OCI-LY7 (cell line): ENCODE measurements around the gene SPINK5. TPM values are rescaled to one million over a fixed set of nuclear protein-coding genes. Genes with fewer than 3 reads are reported as not detected.

ENCODE experiments used
- BruUV-seq: library from RNA; stranded (reverse); fragments of 400-500 nt; replicated peaks from 2 replicates; lab custom pipeline; 2021; lab: Mats Ljungman, UMichigan
- CTCF ChIA-PET: fragments of 300-600 bp; sonication (Branson Sonifier 250); formaldehyde crosslinking; loops from one replicate; lab custom pipeline; 2022; ENCODE audit warnings: antibody characterized with exemption; ENCODE audit not compliant: unreplicated experiment; lab: Charles Lee
- POLR2A ChIA-PET: fragments of 300-600 bp; sonication (Branson Sonifier 250); formaldehyde crosslinking; loops from one replicate; lab custom pipeline; 2022; ENCODE audit warnings: antibody characterized with exemption; lab: Charles Lee
- DNase-seq: peaks from one replicate; pipeline ENCODE4 v3.0.0-alpha.2; 2015; ENCODE audit warnings: low spot score
- H2AFZ ChIP-seq: fragments of 200-600 bp; sonication (generic), shearing (Covaris generic); 2 replicates; pipeline ENCODE4 v1.6.1; 2014; ENCODE audit warnings: mild to moderate bottlenecking, antibody characterized with exemption, low read length, moderate library complexity
- H3K27ac ChIP-seq: fragments of 200-600 bp; sonication (generic); 2 replicates; pipeline ENCODE4 v1.5.1; 2014; ENCODE audit warnings: mixed run types, low read depth, mild to moderate bottlenecking, moderate library complexity, low read length, inconsistent platforms; ENCODE audit not compliant: poor library complexity, severe bottlenecking
- H3K36me3 ChIP-seq: fragments of 200-600 bp; sonication (generic); 2 replicates; pipeline ENCODE4 v1.6.1; 2014; ENCODE audit warnings: mild to moderate bottlenecking, antibody characterized with exemption, low read length, moderate library complexity, mixed read lengths; ENCODE audit not compliant: insufficient read depth
- H3K4me1 ChIP-seq: fragments of 200-600 bp; sonication (generic); 2 replicates; pipeline ENCODE4 v1.5.1; 2014; ENCODE audit warnings: mild to moderate bottlenecking, low read length; ENCODE audit not compliant: insufficient read depth, poor library complexity, severe bottlenecking
- H3K4me2 ChIP-seq: fragments of 200-600 bp; sonication (generic); 2 replicates; pipeline ENCODE4 v1.6.1; 2014; ENCODE audit warnings: mild to moderate bottlenecking, low read length
- H3K4me3 ChIP-seq: fragments of 200-600 bp; sonication (generic); 2 replicates; pipeline ENCODE4 v1.5.1; 2014; ENCODE audit warnings: mild to moderate bottlenecking, low read depth, low read length; ENCODE audit not compliant: poor library complexity, severe bottlenecking
- H3K79me2 ChIP-seq: fragments of 200-600 bp; sonication (generic); 2 replicates; pipeline ENCODE4 v1.6.1; 2016; ENCODE audit warnings: low read depth, mild to moderate bottlenecking, low read length, moderate library complexity, mixed read lengths; ENCODE audit not compliant: insufficient read depth
- H3K9me2 ChIP-seq: fragments of 200-600 bp; sonication (generic); 2 replicates; pipeline ENCODE4 v1.6.1; 2016; ENCODE audit warnings: mild to moderate bottlenecking, low read length, mixed read lengths; ENCODE audit not compliant: insufficient read depth
- H3K9me3 ChIP-seq: fragments of 200-600 bp; sonication (generic); 2 replicates; pipeline ENCODE4 v1.6.1; 2014; ENCODE audit warnings: mild to moderate bottlenecking, mixed run types, low read length, mixed read lengths
- H4K20me1 ChIP-seq: fragments of 200-600 bp; sonication (generic); 2 replicates; pipeline ENCODE4 v1.6.1; 2014; ENCODE audit warnings: mild to moderate bottlenecking, antibody characterized with exemption, low read length, moderate library complexity, mixed read lengths; ENCODE audit not compliant: insufficient read depth
- EZH2phosphoT487 ChIP-seq: fragments of 200-600 bp; sonication (generic); IDR thresholded peaks from 2 replicates; pipeline ENCODE4 v1.6.1; 2018; ENCODE audit warnings: low read depth, borderline replicate concordance, mild to moderate bottlenecking, mixed run types, antibody characterized with exemption, low read length, moderate library complexity, mixed read lengths
- intact Hi-C: fragments of 100-400 bp; cut with micrococcal nuclease; formaldehyde crosslinking; loops from one replicate; pipeline ENCODE4 v1.10.0; 2022; ENCODE audit not compliant: unreplicated experiment
- total RNA-seq, 2 experiments: library from RNA; depleted of rRNA in 1 of 2; stranded (reverse); fragments of >200 nt in 1 of 2; shearing (Covaris generic) in 1 of 2; gene quantifications; 2 replicates each; pipeline ENCODE4 v1.2.3, GENCODE V29; 2014 to 2022
- TF ChIP-seq, protein P1 (sequence below): fragments of 200-600 bp; sonication (generic); conservative IDR thresholded peaks from 2 replicates; pipeline ENCODE4 v1.5.1; 2014; ENCODE audit warnings: mild to moderate bottlenecking, antibody characterized with exemption, low read length, moderate library complexity, mixed read lengths

SPINK5 gene
- total RNA-seq, 2 experiments from 2014 or later, result not detected

DNA sequence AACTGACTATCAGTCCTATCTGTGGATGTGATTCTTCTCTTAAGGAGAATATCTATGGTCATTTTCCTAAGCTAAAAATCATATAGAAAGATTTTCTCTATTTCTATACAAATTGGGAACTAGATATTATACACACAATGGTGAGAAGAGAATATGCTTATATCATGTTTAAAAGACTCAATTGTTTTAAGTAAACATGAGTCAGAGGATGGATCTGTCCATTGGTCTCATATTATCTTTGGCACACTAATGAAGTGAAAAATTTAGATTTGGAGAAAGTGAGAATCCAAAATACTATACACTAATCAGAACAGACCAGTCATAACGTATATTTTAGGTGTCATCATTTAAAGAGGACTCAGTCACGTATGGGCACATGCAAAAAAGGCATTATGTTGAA, 88.1 kb downstream of the SPINK5 start:
- no peaks in the 10 kb centered on the region for H3K9me3 ChIP-seq
- BruUV-seq, result no TSS peak
- H3K4me1 ChIP-seq, result no peaks in the 10 kb centered on the region
- no peaks in the 10 kb centered on the region for H3K79me2 ChIP-seq
- no peak overlapping the region for H3K27ac ChIP-seq
- TF ChIP-seq, protein P1, sequence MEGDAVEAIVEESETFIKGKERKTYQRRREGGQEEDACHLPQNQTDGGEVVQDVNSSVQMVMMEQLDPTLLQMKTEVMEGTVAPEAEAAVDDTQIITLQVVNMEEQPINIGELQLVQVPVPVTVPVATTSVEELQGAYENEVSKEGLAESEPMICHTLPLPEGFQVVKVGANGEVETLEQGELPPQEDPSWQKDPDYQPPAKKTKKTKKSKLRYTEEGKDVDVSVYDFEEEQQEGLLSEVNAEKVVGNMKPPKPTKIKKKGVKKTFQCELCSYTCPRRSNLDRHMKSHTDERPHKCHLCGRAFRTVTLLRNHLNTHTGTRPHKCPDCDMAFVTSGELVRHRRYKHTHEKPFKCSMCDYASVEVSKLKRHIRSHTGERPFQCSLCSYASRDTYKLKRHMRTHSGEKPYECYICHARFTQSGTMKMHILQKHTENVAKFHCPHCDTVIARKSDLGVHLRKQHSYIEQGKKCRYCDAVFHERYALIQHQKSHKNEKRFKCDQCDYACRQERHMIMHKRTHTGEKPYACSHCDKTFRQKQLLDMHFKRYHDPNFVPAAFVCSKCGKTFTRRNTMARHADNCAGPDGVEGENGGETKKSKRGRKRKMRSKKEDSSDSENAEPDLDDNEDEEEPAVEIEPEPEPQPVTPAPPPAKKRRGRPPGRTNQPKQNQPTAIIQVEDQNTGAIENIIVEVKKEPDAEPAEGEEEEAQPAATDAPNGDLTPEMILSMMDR, result no peak
- H3K9me2 ChIP-seq, result no peaks in the 10 kb centered on the region
- ChIA-PET POLR2A (no interaction called here), CTCF (no interaction called here)
- no peak for DNase-seq
- no peaks in the 10 kb centered on the region for H3K36me3 ChIP-seq
- no peaks in the 10 kb centered on the region for H4K20me1 ChIP-seq
- intact Hi-C loops, result no loop called here
- H3K4me2 ChIP-seq, result no peak overlapping the region
- no peak overlapping the region for H2AFZ ChIP-seq
- no peak overlapping the region for H3K4me3 ChIP-seq

DNA sequence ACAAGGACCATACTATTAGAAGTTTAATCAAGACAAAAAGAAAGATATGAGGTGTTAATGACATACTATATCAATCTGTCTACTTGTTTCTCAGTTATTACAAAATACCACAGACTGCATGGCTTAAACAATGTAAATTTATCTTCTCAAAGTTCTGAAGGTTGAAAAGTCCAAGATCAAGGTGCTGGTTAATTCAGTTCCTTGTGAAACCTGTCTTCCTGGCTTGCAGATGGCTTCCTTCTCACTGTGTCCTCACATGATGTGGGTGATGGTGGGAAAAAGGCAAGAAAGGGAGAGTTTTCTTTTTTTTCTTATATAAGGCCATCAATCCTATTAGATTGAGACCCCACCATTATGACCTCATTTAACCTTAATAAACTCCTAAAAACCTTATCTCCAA, 89.0 kb downstream of the SPINK5 start:
- BruUV-seq, result no TSS peak
- Histone ChIP-seq H3K36me3 (no peaks in the 10 kb centered on the region), H3K4me2 (no peak overlapping the region), H4K20me1 (no peaks in the 10 kb centered on the region), H3K9me3 (no peaks in the 10 kb centered on the region), H3K27ac (no peak overlapping the region), H2AFZ (no peak overlapping the region), H3K4me1 (no peaks in the 10 kb centered on the region), H3K4me3 (no peak overlapping the region), H3K9me2 (no peaks in the 10 kb centered on the region), H3K79me2 (no peaks in the 10 kb centered on the region)
- TF ChIP-seq, protein P1, result no peak
- DNase-seq, result no peak
- CTCF ChIA-PET, result no interaction called here
- POLR2A ChIA-PET, result no interaction called here
- intact Hi-C loops, result no loop called here

DNA sequence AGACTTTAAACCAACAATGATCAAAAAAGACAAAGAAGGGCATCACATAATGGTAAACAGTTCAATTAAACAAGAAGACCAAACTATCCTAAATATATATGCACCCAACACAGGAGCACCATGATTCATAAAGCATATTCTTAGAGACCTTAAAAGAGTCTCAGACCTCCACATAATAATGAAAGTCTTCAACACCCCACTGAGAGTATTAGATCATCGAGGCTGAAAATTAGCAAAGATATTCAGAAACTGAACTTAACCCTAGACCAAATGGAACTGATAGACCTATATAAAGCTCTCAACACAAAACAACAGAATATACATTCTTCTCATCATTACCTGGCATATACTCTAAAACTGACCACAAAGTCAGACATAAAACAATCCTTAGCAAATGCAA, 92.8 kb downstream of the SPINK5 start:
- intact Hi-C loops, result no loop called here
- CTCF ChIA-PET, result no interaction called here
- BruUV-seq, result no TSS peak

More for the DNA sequence above, 92.8 kb downstream of the SPINK5 start:
- no peaks in the 10 kb centered on the region for H3K4me1 ChIP-seq
- no peaks in the 10 kb centered on the region for H3K9me2 ChIP-seq
- no peak overlapping the region for H3K4me3 ChIP-seq
- no peaks in the 10 kb centered on the region for H3K9me3 ChIP-seq
- H3K4me2 ChIP-seq, result no peak overlapping the region
- TF ChIP-seq, protein P1, result no peak
- no peak for TF ChIP-seq EZH2phosphoT487
- DNase-seq, result no peak
- no peaks in the 10 kb centered on the region for H3K36me3 ChIP-seq
- no peaks in the 10 kb centered on the region for H4K20me1 ChIP-seq
- H3K27ac ChIP-seq, result no peak overlapping the region
- no peak overlapping the region for H2AFZ ChIP-seq
- POLR2A ChIA-PET, result interaction anchor here (1.8 kb wide), 1 partner anchor 11 kb away, joined by 6 read pairs; no protein-coding TSS in a partner anchor
- H3K79me2 ChIP-seq, result no peaks in the 10 kb centered on the region
